NCI-H1417 treated with DMSO at 0.1 percent for 48 hours (cell line): ENCODE data around the gene CCDC61.

Experiments used
- DNase-seq: peaks from one replicate; lab custom pipeline; 2025; lab: John Stamatoyannopoulos, UW

CCDC61 gene

DNA sequence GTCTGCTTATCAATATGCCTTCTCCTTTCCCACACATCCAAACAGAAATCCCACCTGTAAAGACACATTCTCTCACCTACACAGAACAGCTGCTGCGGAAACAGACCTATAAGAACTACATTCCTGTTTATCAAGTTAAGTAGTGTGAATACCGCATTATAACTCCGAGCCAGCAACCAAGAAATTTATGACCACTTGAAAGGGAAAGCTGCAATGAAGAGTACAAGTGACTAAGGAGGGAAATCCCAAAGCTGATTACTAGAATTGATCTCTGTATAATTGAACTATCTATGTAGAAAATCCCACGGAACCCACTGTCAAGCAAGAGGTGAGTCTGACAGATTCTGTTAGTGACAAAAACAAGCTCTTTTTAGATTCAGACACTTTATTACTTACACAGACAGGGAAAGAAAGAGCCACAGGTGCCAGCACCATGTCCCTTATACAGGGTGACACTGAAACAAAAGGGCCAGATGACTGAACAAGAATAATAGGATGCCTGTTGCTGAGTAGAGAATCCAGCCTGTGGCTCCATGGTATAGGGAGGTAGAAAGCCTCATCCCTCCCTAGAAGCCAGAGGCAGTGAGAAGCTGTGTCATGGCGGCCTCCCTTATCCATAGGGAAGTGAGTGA is 47.1 kb downstream of the CCDC61 start:
- no peak for DNase-seq

DNA sequence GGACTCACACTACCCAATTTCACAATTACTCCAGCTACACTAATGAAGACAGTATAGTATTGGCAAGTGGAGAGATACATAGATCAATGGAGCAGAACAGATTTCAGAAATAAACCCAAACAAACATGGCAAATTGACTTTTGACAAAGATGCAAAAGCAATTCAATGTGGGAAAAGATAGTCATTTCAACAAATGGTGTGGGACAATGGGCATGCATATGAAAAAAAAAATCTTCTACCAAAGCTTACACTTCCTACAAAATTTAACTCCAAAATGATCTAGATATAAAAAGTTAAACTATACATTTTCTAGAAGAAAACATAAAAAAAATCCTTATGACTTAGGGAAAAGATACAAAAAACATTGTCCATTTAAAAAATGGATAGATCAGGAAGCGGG is 48.3 kb downstream of the CCDC61 start:
- DNase-seq, result no peak

DNA sequence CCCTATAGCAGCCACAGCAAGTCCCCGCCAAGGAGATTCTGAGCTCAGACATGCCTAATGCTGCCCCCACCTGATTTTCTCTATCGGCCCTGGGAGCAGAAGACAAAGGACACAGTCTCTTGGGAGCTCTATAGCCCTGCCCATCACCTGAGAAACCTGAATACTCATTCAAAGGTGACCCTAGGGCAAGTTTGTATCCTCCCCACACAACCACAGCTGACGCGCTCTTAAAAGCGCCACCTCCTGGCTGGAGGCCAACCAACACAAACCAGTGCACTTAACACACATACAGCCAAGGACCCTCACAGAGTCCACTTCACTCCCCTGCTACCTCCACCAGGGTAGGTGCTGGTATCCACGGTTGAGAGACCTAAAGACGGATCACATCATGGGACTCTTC is 54.3 kb downstream of the CCDC61 start:
- no peak for DNase-seq

DNA sequence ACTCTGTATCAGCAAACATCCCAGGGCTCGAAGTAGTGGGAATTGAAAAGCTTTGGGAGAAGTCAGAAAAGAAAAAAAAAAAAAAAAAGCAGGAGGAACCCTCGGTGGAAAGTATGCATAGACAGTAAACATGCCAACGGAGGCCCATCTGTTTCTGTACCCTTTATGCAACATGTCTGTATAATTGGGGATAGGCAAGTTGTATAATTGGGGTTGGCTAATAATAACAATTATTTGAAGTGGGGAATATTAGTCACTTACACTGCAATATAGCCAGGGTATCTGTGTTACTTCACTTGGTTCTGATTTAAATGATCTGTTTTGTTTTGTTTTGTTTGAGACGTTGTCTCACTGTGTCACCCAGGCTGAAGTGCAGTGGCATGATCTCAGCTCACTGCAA is 57.6 kb downstream of the CCDC61 start:
- no peak for DNase-seq

DNA sequence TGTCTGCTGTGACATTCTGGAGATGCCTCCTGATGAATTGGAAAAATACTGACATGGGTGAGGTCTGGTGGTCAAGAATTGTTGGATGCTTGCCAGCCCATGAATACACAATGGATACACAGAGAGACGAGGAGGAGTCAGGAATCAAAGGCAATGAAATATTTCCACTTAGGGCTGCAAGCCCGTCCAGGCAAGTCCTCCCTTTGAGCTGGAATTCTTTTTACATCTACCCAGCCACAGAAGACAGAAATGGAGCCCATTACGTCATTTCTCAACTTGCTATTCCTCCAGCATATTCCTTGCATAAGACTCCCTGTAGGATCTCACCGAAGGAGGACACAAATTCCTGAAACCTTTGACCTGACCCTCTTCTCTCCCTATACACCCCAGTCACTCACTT is 61.3 kb downstream of the CCDC61 start:
- no peak for DNase-seq

DNA sequence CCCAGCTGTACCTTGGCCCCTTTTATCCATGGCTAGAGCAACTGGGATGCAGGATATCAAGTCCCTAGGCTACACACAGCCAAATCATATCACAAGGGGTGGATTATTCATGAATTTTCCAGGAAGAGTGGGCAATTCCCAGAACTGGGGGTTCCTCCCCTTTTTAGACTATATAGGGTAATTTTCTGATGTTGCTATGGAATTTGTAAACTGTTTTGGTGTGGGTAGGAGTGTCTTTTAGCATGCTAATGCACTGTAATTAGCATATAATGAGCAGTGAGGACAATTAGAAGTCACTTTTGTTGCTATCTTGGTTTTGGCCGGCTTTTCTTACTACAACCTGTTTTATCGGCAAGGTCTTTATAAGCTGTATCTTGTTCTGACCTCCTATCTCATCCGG is 63.5 kb downstream of the CCDC61 start:
- DNase-seq, result no peak

DNA sequence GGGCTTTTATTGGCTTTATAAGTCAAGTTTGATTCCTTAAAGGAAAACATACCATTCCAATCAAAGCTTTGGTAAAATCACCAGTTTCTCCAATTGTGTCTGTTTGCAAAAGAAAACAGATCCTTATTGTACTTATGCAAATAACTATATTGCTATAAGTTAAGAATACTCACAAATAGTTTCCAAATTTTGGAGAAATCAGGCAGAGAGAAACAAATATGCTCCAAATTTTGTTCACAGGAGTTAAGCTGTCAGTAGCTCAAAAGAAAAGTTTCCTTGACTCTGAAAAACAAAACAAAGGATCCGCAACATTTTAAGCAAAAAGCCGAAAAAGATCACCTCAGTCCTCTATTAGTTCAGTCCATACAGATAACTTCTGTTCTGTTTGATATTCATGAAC is 64.7 kb downstream of the CCDC61 start:
- DNase-seq, result no peak

DNA sequence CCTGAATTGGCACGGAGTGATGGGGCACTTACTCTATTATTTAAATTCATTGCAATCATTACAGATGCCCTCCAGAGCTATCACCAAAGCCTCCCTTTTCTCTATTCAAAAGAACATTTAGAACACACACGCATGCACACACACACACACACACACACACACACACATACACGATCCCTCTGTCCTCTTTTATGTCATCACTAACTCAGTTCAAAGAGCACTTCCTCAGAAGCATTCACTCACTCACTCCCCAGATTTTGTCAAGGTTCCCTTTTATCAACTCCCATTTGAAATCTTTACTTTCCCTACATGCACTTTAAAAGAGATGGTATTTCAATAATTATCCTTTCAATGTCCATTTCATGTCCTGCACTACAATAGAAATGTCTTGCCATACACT is 67.9 kb downstream of the CCDC61 start:
- no peak for DNase-seq

DNA sequence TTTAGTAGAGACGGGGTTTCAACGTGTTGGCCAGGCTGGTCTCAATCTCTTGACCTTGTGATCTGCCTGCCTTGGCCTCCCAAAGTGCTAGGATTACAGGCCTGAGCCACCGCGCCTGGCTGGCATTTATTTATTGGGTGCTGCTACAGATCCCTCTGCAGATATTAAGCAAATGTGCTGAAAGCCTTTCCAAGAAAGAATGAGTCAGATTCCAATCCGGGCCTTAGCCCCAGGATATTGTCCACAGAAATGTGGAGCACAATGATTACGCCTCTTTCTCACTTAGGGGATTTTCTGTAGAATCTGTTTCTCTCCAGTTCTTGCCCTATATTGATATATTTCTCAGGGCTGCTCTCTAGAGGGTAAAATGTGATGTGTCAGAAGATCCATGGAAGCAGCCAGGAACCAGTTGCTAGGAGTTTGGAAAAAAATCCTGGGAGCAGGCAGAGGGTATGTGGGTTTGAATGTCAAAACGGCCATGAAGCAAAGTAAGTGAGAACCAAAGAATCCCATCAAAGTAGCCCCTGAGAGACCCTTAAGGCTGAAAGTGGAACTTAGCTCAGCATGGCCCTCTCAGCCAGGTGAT is 70.3 kb downstream of the CCDC61 start:
- no peak for DNase-seq

DNA sequence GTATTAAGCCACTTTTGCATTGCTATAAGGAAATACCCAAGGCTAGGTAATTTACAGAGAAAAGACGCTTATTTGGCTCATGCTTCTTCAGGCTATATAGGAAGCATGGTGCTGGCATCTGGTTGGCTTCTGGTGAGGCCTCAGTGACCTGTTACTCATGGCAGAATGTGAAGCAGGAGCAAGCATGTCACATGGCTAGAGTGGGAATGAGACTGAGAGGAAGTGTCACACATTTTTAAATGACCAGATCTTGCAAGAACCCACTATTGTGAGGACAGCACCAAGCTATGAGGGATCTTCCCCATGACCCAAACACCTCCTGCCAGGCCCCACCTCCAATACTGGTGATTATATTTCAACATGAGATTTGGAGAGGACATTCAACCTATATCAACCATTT is 71.2 kb downstream of the CCDC61 start:
- no peak for DNase-seq

DNA sequence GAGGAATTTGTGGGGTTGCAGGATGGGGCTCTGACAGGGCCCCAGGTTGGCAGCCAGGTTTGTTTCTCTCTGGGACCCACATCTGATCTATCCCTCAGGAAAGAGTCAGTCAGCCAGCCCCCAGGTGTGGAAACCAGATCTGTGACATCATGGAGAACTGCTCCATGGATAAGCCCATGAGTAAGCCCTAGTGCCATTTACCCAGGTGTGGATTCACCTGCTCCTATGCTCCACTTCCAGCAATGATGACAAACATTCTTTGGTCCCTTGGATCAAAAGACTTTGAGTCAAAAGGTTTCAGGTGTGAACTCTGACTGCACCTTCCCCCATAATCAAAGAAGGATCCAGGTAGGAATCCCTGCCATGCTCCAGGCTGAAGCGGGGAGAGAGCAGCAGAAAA is 72.4 kb downstream of the CCDC61 start:
- no peak for DNase-seq
